ENCODE results near the gene SAMM50. TPM values are rescaled to one million over a fixed set of nuclear protein-coding genes. Genes with fewer than 3 reads are reported as not detected.

SAMM50 gene
- polyA plus RNA-seq, 3 donors, result 17.0 to 70.0 (median 62.5) TPM

DNA sequence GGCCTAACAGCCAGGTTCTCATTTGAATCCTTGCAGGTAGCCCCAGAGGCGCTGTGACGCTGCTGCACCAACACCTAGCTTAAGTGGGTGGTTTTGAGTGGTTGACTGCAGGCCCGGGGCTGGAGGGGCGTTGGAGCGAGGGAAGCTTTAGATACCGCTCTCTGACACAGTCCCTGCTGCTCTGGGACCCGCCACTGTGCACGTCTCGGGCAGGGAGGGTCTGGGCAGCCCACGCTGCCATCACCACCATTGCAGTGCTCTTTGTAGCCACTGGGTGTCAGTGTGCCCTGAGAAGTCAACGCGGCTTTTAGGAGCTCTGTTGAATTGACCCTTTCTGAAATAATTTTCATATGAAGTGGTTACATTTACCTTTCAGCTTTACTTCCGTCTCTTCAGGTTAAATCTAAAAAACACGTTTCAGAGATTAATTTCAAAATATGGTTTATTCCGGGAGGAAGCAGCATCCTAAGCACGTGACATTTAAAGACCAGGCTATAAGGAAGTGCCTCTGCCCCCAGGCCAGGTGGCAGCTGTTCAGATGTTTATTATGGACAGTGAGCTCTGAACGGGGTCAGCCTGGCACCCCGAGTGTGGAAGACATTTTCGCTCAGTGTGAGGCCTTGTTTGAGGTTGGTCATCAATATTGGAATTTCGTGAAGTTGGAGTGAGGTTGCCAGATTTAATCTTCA, 38.0 kb downstream of the SAMM50 start:
- peak overlapping the region in 6 of 7 donors; percentile 11 to 85 (median 72) for H3K27ac Mint-ChIP-seq
- H3K9me3 Mint-ChIP-seq, result peaks cover 0 to 2% (median 0%) of the 10 kb centered on the region in 7 donors
- Histone ChIP-seq H2AFZ (ENCODE audit: insufficient read depth, low read depth, low read length, poor library complexity, severe bottlenecking) (no peak overlapping the region), H3K36me3 (replicated peaks in 1 of 2; ENCODE audit: control insufficient read depth in 1 of 2, insufficient read depth in 2 of 2, low read length in 2 of 2) (peaks cover 52 to 83% of the 10 kb centered on the region in 2 donors), H4K20me1 (ENCODE audit: insufficient read depth, low read length) (no peaks in the 10 kb centered on the region), H3K4me3 (replicated peaks in 1 of 3; ENCODE audit: low read depth in 2 of 3, low read length in 3 of 3) (no peak overlapping the region), H3K9ac (ENCODE audit: insufficient read depth, low read length, poor library complexity, severe bottlenecking) (no peak overlapping the region), H3K79me2 (ENCODE audit: insufficient read depth, low read length) (no peaks in the 10 kb centered on the region), H3K4me1 (ENCODE audit: control insufficient read depth in 1 of 2, insufficient read depth in 2 of 2, low read length in 2 of 2) (peaks cover 13 to 14% of the 10 kb centered on the region in 2 donors), H3K27me3 (ENCODE audit: control insufficient read depth in 2 of 2, insufficient read depth in 2 of 2, low read length in 2 of 2) (no peaks in the 10 kb centered on the region), H3K27ac (ENCODE audit: low read depth in 1 of 2, low read length in 2 of 2) (peak overlapping the region in 1 of 2 donors; percentile 14), H3K9me3 (replicated peaks in 1 of 2; ENCODE audit: control insufficient read depth in 1 of 2, insufficient read depth in 1 of 2, low read length in 2 of 2) (no peaks in the 10 kb centered on the region), H3K4me2 (replicated peaks; ENCODE audit: extremely low read depth, low read length, poor library complexity, severe bottlenecking) (no peak overlapping the region)
- peak; percentile 45 to 66 (median 62) for DNase-seq
- 45% methylated on average over 14 of the region's 20 CpGs for WGBS (ENCODE audit: insufficient coverage)
- intact Hi-C loops (cut with micrococcal nuclease), result loop anchor here (1.0 to 10.0 kb wide), 5 partner anchors 88 to 634 kb away; no protein-coding TSS in a partner anchor
- TF ChIP-seq, protein P1, sequence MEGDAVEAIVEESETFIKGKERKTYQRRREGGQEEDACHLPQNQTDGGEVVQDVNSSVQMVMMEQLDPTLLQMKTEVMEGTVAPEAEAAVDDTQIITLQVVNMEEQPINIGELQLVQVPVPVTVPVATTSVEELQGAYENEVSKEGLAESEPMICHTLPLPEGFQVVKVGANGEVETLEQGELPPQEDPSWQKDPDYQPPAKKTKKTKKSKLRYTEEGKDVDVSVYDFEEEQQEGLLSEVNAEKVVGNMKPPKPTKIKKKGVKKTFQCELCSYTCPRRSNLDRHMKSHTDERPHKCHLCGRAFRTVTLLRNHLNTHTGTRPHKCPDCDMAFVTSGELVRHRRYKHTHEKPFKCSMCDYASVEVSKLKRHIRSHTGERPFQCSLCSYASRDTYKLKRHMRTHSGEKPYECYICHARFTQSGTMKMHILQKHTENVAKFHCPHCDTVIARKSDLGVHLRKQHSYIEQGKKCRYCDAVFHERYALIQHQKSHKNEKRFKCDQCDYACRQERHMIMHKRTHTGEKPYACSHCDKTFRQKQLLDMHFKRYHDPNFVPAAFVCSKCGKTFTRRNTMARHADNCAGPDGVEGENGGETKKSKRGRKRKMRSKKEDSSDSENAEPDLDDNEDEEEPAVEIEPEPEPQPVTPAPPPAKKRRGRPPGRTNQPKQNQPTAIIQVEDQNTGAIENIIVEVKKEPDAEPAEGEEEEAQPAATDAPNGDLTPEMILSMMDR (IDR thresholded peaks at IDR 0.05), result peak; percentile 97
- H3K4me1 Mint-ChIP-seq, result peaks cover 20% of the 10 kb centered on the region
- peaks cover 0 to 2% (median 0%) of the 10 kb centered on the region in 3 donors for H3K27me3 Mint-ChIP-seq (ENCODE audit: low read depth in 3 of 3)
- H3K36me3 Mint-ChIP-seq, result peaks cover 73 to 89% of the 10 kb centered on the region in 2 donors
- H3K4me3 Mint-ChIP-seq, result no peak overlapping the region

DNA sequence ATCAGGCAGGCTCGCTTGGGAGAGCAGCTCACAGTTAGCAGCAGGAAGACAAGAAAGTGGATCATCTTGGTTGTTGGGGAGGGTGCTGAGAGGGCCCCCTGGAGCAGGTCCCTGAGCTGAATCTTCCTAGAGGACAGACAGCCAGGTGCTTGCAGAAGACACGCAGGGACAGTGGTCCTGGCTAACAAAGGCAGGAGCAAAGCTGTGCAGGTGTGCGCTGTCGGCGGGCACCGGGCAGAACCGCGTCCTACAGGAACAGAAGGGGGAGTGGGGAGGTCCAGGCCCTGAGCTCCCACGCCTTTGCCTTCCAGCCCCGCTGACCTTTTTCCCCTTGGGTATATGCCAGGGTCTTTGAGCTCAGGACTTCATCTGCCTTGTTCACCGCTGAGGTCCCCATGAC, 38.8 kb downstream of the SAMM50 start:
- no peak overlapping the region for H3K4me3 Mint-ChIP-seq

More for the DNA sequence above, 38.8 kb downstream of the SAMM50 start:
- H3K4me1 ChIP-seq (ENCODE audit: control insufficient read depth in 1 of 2, insufficient read depth in 2 of 2, low read length in 2 of 2), result peaks cover 13 to 14% of the 10 kb centered on the region in 2 donors
- Mint-ChIP-seq H3K27me3 (ENCODE audit: low read depth in 3 of 3) (peaks cover 0 to 2% (median 0%) of the 10 kb centered on the region in 3 donors), H3K4me1 (peaks cover 20% of the 10 kb centered on the region), H3K36me3 (peaks cover 73 to 89% of the 10 kb centered on the region in 2 donors), H3K9me3 (peaks cover 0 to 2% (median 0%) of the 10 kb centered on the region in 7 donors), H3K27ac (peak overlapping the region in 5 of 7 donors; percentile 7 to 85 (median 81))
- TF ChIP-seq, protein P1 (IDR thresholded peaks at IDR 0.05), result no peak
- H3K36me3 ChIP-seq (replicated peaks in 1 of 2; ENCODE audit: control insufficient read depth in 1 of 2, insufficient read depth in 2 of 2, low read length in 2 of 2), result peaks cover 50 to 83% of the 10 kb centered on the region in 2 donors
- no peak for DNase-seq
- WGBS (ENCODE audit: insufficient coverage), result 94% methylated on average over 8 of the region's 11 CpGs
- H3K9ac ChIP-seq (ENCODE audit: insufficient read depth, low read length, poor library complexity, severe bottlenecking), result no peak overlapping the region
- H3K9me3 ChIP-seq (replicated peaks in 1 of 2; ENCODE audit: control insufficient read depth in 1 of 2, insufficient read depth in 1 of 2, low read length in 2 of 2), result no peaks in the 10 kb centered on the region
- H3K4me2 ChIP-seq (replicated peaks; ENCODE audit: extremely low read depth, low read length, poor library complexity, severe bottlenecking), result no peak overlapping the region
- intact Hi-C loops (cut with micrococcal nuclease), result loop anchor here in 1 of 2 donors (10.0 kb wide), 1 partner anchor 181 kb away; no protein-coding TSS in a partner anchor
- H4K20me1 ChIP-seq (ENCODE audit: insufficient read depth, low read length), result no peaks in the 10 kb centered on the region
- H3K4me3 ChIP-seq (replicated peaks in 1 of 3; ENCODE audit: low read depth in 2 of 3, low read length in 3 of 3), result no peak overlapping the region
- H3K27me3 ChIP-seq (ENCODE audit: control insufficient read depth in 2 of 2, insufficient read depth in 2 of 2, low read length in 2 of 2), result no peaks in the 10 kb centered on the region
- H3K79me2 ChIP-seq (ENCODE audit: insufficient read depth, low read length), result no peaks in the 10 kb centered on the region
- no peak overlapping the region for H2AFZ ChIP-seq (ENCODE audit: insufficient read depth, low read depth, low read length, poor library complexity, severe bottlenecking)
- peak overlapping the region in 1 of 2 donors; percentile 14 for H3K27ac ChIP-seq (ENCODE audit: low read depth in 1 of 2, low read length in 2 of 2)
